Mesothelial cell of epicardium (in vitro differentiated cells): ENCODE results near the gene CAVIN2. TPM values are rescaled to one million over a fixed set of nuclear protein-coding genes. Genes with fewer than 3 reads are reported as not detected.

Experiments used
- DNase-seq, 2 experiments: peaks; one replicate each; pipeline ENCODE4 v3.0.0; 2021; ENCODE audit warnings: low spot score in 2 of 2; ENCODE audit not compliant: unreplicated experiment in 2 of 2
- H3K27ac Mint-ChIP-seq: 2 replicates; pipeline ENCODE4 v1.8.0; 2021; ENCODE audit warnings: mixed read lengths
- H3K27me3 Mint-ChIP-seq: 2 replicates; pipeline ENCODE4 v1.8.0; 2021; ENCODE audit warnings: low read depth, mixed read lengths
- H3K36me3 Mint-ChIP-seq: 2 replicates; pipeline ENCODE4 v1.8.0; 2021; ENCODE audit warnings: mixed read lengths
- H3K4me1 Mint-ChIP-seq: 2 replicates; pipeline ENCODE4 v1.8.0; 2021; ENCODE audit warnings: mixed read lengths
- H3K4me3 Mint-ChIP-seq: 2 replicates; pipeline ENCODE4 v1.8.0; 2021; ENCODE audit warnings: mild to moderate bottlenecking, moderate library complexity, mixed read lengths
- H3K9me3 Mint-ChIP-seq: 2 replicates; pipeline ENCODE4 v1.8.0; 2021; ENCODE audit warnings: mixed read lengths
- total RNA-seq: library from RNA; stranded (reverse); gene quantifications from 3 replicates; pipeline ENCODE4 v1.2.1, GENCODE V29; 2021
- TF ChIP-seq, protein P1 (sequence below): fragments of 200-600 bp; sonication (generic); IDR thresholded peaks from one replicate; pipeline ENCODE4 v1.5.0; 2021; ENCODE audit warnings: antibody characterized with exemption; ENCODE audit not compliant: unreplicated experiment

CAVIN2 gene
- total RNA-seq, 1 donor from 2014 or later, result 0.96 TPM

DNA sequence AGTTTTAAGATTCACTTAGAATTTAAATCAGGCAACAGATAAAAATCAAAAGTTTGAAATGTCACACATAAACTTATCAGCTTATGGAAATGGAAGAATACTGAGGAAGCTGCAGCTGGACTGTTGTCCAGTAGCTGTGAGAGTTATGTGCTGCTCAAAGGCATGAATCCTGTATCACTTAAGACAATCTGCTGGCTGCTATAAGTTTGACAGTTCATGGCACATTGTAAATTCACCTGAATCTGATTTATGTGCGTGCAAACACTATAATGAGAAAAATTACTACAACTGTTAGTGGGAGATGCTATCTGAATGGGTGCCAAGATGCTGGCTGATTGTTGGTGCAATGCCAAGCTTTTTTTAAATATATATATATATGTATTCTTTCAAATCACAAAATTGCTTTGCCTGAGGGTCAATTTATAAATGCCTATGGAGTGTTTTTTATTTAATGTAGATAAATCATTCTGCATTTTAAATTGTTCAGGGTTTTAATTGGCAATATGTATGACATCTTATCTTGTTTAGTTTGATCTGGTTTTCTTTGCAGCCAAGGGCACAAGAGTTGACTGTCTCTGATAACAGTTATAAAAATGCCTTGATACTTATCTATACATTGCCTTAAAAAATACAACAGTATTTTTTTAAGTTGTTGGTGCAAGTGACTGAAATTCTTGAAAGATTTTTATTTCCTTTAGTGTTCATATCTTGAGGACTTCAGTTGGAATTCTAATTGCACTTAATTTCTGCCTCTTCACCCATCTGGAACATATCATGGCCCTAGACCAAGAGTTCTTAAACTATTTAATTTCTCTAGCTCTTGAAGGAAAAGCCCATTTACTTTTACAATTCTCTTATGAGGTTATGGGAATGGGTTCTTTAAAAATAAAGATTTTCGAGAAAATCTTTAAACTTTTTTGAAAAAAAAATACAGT, 48.7 kb downstream of the CAVIN2 start:
- Mint-ChIP-seq H3K27ac (peak overlapping the region; percentile 24), H3K9me3 (peaks cover 11% of the 10 kb centered on the region), H3K27me3 (peaks cover 7% of the 10 kb centered on the region), H3K4me3 (no peak overlapping the region), H3K36me3 (no peaks in the 10 kb centered on the region), H3K4me1 (peaks cover 29% of the 10 kb centered on the region)
- no peak for DNase-seq
- TF ChIP-seq, protein P1, sequence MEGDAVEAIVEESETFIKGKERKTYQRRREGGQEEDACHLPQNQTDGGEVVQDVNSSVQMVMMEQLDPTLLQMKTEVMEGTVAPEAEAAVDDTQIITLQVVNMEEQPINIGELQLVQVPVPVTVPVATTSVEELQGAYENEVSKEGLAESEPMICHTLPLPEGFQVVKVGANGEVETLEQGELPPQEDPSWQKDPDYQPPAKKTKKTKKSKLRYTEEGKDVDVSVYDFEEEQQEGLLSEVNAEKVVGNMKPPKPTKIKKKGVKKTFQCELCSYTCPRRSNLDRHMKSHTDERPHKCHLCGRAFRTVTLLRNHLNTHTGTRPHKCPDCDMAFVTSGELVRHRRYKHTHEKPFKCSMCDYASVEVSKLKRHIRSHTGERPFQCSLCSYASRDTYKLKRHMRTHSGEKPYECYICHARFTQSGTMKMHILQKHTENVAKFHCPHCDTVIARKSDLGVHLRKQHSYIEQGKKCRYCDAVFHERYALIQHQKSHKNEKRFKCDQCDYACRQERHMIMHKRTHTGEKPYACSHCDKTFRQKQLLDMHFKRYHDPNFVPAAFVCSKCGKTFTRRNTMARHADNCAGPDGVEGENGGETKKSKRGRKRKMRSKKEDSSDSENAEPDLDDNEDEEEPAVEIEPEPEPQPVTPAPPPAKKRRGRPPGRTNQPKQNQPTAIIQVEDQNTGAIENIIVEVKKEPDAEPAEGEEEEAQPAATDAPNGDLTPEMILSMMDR, result no peak

DNA sequence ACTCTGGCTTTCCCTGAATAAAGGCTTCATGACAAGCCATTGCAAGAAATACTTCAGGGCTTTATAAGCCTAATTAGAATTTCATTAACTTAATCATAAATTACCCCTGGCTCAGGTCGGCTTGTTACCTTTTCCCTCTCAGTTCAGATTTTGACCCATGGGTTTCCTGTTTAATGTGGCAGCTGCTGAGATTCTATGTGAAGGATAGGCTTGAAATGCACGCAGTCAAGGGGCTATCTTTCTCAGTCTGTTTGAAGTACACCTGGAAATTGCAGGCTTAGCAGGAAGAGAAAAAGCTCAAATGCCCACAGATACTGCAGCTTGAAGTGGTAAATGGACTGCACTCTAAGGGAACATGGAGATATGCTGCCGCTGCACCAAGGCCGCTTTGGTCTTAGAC, 49.4 kb downstream of the CAVIN2 start:
- H3K27ac Mint-ChIP-seq, result no peak overlapping the region
- no peaks in the 10 kb centered on the region for H3K36me3 Mint-ChIP-seq
- H3K4me3 Mint-ChIP-seq, result no peak overlapping the region
- peaks cover 7% of the 10 kb centered on the region for H3K27me3 Mint-ChIP-seq
- no peak for DNase-seq
- H3K4me1 Mint-ChIP-seq, result peaks cover 30% of the 10 kb centered on the region
- H3K9me3 Mint-ChIP-seq, result peaks cover 15% of the 10 kb centered on the region
- TF ChIP-seq, protein P1, result no peak

DNA sequence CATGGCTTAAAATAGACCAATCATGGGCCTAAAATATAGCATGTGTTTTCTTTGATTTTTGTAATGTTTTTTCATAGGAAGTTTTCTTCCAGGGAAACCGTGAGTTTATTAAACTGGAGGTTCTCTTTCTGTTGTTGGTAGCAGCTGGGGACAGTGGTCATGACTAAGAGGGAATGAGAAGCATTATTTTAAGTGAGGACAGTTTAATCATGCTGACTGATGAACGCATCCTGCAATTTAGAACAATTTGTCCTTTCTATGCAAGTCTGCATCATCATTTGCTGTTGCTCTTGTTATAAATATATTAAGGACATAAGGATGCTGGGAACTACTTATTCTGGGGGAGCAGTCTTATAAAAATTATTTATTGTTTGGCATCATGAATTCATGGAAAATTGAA, 51.2 kb downstream of the CAVIN2 start:
- peaks cover 5% of the 10 kb centered on the region for H3K27me3 Mint-ChIP-seq
- H3K9me3 Mint-ChIP-seq, result peaks cover 16% of the 10 kb centered on the region
- peaks cover 45% of the 10 kb centered on the region for H3K4me1 Mint-ChIP-seq
- H3K27ac Mint-ChIP-seq, result no peak overlapping the region
- no peak for DNase-seq
- H3K4me3 Mint-ChIP-seq, result no peak overlapping the region
- no peaks in the 10 kb centered on the region for H3K36me3 Mint-ChIP-seq
- TF ChIP-seq, protein P1, result no peak

DNA sequence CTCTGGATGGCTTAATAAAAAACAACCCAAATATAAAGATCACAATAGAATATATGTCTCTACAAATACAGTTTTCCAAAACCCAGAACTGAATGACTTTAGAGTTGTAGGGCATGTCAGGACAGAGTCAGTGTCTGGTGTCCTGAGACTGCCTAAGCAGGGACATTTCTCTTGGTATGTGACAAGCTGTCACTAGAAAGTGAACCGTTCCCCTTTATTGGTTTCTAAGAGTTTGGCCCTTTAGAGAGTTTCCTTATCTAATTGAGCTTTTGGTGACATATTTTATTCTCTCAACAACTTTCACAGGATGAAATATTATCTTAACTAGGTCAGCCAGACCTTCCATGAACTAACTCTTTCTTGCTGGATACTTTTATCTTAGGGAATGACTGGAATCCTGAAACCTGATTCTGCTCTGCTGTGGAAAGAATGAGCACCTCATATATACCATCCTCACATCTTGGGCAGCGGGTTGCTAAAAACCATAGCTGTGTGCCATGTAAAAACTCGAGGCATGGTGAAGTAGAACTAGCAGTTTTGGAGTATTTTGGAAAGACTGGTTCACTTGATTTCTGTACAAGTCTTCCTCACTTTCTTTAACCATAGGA, 54.8 kb downstream of the CAVIN2 start:
- Mint-ChIP-seq H3K4me3 (no peak overlapping the region), H3K36me3 (no peaks in the 10 kb centered on the region), H3K27ac (no peak overlapping the region), H3K4me1 (peaks cover 36% of the 10 kb centered on the region), H3K9me3 (peaks cover 9% of the 10 kb centered on the region), H3K27me3 (peaks cover 7% of the 10 kb centered on the region)
- no peak for DNase-seq
- TF ChIP-seq, protein P1, result no peak

DNA sequence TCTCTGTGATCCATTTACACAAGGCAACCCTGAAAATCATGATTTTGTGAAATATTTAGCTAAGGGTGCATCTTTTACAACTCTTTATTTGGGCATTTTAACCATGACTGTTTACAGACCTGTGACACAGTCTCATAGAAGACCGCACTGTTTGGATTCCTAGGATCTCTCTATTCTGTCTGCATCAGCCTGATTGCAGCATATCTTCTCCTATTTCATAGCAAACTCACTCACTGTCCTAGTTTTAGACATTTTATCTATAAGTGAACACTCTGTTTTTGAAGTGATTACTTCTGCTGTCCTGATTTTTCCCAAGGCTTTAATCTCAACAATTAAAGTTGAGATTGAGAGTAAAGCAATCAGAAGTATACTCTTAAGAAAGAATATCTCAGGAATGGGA, 56.2 kb downstream of the CAVIN2 start:
- Mint-ChIP-seq H3K27me3 (peaks cover 7% of the 10 kb centered on the region), H3K4me1 (peaks cover 29% of the 10 kb centered on the region), H3K36me3 (no peaks in the 10 kb centered on the region), H3K27ac (no peak overlapping the region), H3K9me3 (peaks cover 9% of the 10 kb centered on the region), H3K4me3 (no peak overlapping the region)
- TF ChIP-seq, protein P1, result no peak
- DNase-seq, result no peak
